Thyroid gland (tissue), 4 donors: ENCODE measurements around the gene TANGO2.

ENCODE experiments used
- POLR2A ChIP-seq, 2 donors: fragments of 450-650 bp; IDR thresholded peaks; one replicate each; pipeline ENCODE4 v1.6.1; 2017; ENCODE audit warnings: antibody characterized with exemption in 2 of 2, mild to moderate bottlenecking in 2 of 2, moderate library complexity in 1 of 2
- TF ChIP-seq, protein P1 (sequence below), 6 experiments: fragments of 200-600 bp in 3 of 6; fragments of 450-650 bp in 3 of 6; sonication (generic) in 3 of 6; IDR thresholded peaks; one replicate each; pipeline ENCODE4 v1.5.1; 2016 to 2019; ENCODE audit warnings: antibody characterized with exemption in 6 of 6, mild to moderate bottlenecking in 2 of 6, inconsistent platforms in 1 of 6, moderate library complexity in 1 of 6

DNA sequence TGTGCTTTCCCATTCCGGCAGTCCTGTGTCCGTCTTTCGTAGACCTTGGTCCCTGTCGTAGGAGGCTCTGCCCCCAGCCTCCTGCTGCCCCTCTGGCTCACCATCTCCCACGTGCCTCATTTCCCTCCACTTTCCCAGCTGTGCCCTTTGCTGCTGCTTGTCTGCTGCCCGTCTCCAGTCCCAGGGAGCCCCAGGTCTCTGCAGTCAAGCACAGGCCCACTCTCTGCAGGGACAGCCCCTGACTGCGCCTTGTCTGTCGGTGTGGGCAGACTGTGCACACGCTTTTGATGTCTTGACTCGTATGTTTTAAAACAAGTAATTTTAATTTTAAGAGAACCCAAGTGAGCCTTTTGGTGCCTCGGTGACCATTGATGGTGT, 71.6 kb downstream of the TANGO2 start:
- TF ChIP-seq, protein P1, sequence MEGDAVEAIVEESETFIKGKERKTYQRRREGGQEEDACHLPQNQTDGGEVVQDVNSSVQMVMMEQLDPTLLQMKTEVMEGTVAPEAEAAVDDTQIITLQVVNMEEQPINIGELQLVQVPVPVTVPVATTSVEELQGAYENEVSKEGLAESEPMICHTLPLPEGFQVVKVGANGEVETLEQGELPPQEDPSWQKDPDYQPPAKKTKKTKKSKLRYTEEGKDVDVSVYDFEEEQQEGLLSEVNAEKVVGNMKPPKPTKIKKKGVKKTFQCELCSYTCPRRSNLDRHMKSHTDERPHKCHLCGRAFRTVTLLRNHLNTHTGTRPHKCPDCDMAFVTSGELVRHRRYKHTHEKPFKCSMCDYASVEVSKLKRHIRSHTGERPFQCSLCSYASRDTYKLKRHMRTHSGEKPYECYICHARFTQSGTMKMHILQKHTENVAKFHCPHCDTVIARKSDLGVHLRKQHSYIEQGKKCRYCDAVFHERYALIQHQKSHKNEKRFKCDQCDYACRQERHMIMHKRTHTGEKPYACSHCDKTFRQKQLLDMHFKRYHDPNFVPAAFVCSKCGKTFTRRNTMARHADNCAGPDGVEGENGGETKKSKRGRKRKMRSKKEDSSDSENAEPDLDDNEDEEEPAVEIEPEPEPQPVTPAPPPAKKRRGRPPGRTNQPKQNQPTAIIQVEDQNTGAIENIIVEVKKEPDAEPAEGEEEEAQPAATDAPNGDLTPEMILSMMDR (IDR thresholded peaks at IDR 0.05): no peak
- TF ChIP-seq POLR2A (IDR thresholded peaks at IDR 0.05): no peak
